C4-2B (cell line): ENCODE measurements around the gene CFAP20DC.

ENCODE experiments used
- H3K27ac ChIP-seq: fragments of 450-650 bp; 2 replicates; pipeline ENCODE4 v1.5.1; 2017
- CTCF ChIP-seq: fragments of 450-650 bp; conservative IDR thresholded peaks from 2 replicates; pipeline ENCODE4 v1.5.1; 2017; ENCODE audit warnings: mild to moderate bottlenecking
- ZFX ChIP-seq: fragments of 450-650 bp; IDR thresholded peaks from 2 replicates; pipeline ENCODE4 v1.6.1; 2017

Gene CFAP20DC

GRCh38 chr3:59081071-59081470 is 31.2 kb upstream of the CFAP20DC start:
- H3K27ac ChIP-seq, result no peak overlapping the region
- no peak for TF ChIP-seq ZFX
- TF ChIP-seq CTCF, result no peak

GRCh38 chr3:59079962-59080361 is 30.1 kb upstream of the CFAP20DC start:
- no peak overlapping the region for H3K27ac ChIP-seq
- TF ChIP-seq CTCF (no peak), ZFX (no peak)

- TF ChIP-seq CTCF (no peak), ZFX (no peak)
Measured at GRCh38 chr3:59074764-59075163, 24.9 kb upstream of the CFAP20DC start.

GRCh38 chr3:59072681-59073080 is 22.9 kb upstream of the CFAP20DC start:
- H3K27ac ChIP-seq, result no peak overlapping the region
- TF ChIP-seq CTCF (no peak), ZFX (no peak)

More at GRCh38 chr3:59074764-59075163, 24.9 kb upstream of the CFAP20DC start:
- no peak overlapping the region for H3K27ac ChIP-seq

GRCh38 chr3:59069838-59070237 is 20.0 kb upstream of the CFAP20DC start:
- TF ChIP-seq CTCF, result no peak
- TF ChIP-seq ZFX, result no peak
- H3K27ac ChIP-seq, result no peak overlapping the region

- H3K27ac ChIP-seq, result no peak overlapping the region
- TF ChIP-seq CTCF (no peak), ZFX (no peak)
Measured at GRCh38 chr3:59065240-59065639, 15.4 kb upstream of the CFAP20DC start.

- H3K27ac ChIP-seq, result no peak overlapping the region
- TF ChIP-seq ZFX (no peak), CTCF (no peak)
Measured at GRCh38 chr3:59064728-59065127, 14.9 kb upstream of the CFAP20DC start.
